ENCODE data around the gene TMEM131. TPM values are rescaled to one million over a fixed set of nuclear protein-coding genes. Genes with fewer than 3 reads are reported as not detected.

Gene TMEM131
- total and polyA plus RNA-seq, 12 donors, result 8.2 to 34.3 (median 30.0) TPM

DNA sequence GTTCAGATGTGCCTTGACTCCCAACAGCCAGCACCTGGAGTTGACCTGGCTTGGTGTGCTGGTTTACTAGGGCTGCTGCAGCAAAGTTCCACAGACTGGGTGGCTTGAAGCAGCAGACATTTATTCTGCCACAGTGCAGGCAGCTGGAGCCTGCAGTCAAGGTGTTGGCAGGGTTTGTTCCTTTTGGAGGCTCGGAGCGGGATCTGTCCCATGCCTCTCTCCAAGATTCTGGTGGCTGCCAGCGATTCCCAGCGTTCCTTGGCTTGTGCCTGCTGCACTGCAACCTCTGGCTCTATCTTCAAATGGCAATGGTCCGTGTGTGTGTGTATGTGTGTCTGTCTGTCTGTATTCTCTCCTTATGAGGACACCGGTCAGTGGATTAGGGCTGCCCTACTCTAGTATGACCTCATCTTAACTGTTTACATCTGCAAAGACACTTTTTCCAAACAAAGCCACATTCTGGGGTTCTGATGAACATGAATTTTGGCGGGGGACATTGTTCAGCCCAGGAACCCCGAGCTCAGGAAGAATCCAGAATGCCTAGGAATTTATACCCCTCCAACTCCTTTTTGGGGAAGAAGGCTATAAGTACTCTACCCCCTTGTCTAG lies 44.7 kb upstream of the TMEM131 start:
- Histone ChIP-seq H3K27me3 (peaks cover 0 to 54% (median 0%) of the 10 kb centered on the region in 7 donors), H3K4me3 (no peak overlapping the region), H3K27ac (no peak overlapping the region), H3K36me3 (no peaks in the 10 kb centered on the region), H3K9me3 (peaks cover 0 to 27% (median 0%) of the 10 kb centered on the region in 11 donors), H3K4me1 (peaks cover 0 to 28% (median 17%) of the 10 kb centered on the region in 9 donors)
- ATAC-seq (peak in 1 of 8 donors; percentile 20), DNase-seq (no peak)
- WGBS, 2 donors, result 84 to 89% methylated on average over 8 of the region's 8 CpGs
- intact Hi-C loops (cut with DNase I), result no loop called here
- no peak for TF ChIP-seq CTCF (IDR thresholded peaks at IDR 0.05)

DNA sequence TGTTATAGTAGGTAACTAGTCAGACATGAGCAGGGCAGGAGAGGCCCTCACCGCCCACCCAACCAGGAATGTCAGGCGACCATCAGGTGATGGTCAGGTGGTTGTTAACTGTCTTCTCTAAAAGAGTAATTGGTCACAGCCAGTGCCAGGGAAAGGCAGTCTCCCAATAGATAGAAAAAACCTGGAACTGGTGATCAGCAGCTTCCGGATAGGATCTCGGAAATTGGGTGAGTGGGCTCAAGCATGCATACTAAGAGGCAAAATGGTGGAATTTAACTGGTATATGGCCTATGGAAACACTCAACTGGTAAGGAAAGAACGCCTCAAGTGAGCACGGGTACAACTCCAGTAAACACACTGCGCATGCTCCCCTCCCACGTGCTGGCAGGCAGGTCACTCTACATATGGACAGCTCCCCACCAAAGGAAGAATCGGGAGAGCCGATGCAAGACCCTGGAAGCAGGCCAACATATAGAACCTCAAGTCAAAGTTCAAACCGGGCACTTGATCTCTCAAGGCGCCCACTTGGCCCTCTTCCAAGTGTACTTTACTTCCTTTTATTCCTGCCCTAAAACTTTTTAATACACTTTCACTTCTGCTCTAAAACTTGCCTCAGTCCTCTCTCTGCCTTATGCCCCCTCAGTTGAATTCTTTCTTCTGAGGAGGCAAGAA lies 43.5 kb upstream of the TMEM131 start:
- H3K9me3 ChIP-seq, result peaks cover 0 to 17% (median 0%) of the 10 kb centered on the region in 11 donors
- no peaks in the 10 kb centered on the region for H3K36me3 ChIP-seq
- intact Hi-C loops (cut with DNase I), result no loop called here
- H3K27me3 ChIP-seq, result peaks cover 0 to 59% (median 0%) of the 10 kb centered on the region in 7 donors
- ATAC-seq (no peak), DNase-seq (no peak)
- TF ChIP-seq CTCF (IDR thresholded peaks at IDR 0.05), result no peak
- 78 to 81% methylated on average over 12 of the region's 12 CpGs for WGBS, 2 donors
- H3K4me3 ChIP-seq, result no peak overlapping the region
- no peak overlapping the region for H3K27ac ChIP-seq
- H3K4me1 ChIP-seq, result peaks cover 0 to 28% (median 17%) of the 10 kb centered on the region in 9 donors

DNA sequence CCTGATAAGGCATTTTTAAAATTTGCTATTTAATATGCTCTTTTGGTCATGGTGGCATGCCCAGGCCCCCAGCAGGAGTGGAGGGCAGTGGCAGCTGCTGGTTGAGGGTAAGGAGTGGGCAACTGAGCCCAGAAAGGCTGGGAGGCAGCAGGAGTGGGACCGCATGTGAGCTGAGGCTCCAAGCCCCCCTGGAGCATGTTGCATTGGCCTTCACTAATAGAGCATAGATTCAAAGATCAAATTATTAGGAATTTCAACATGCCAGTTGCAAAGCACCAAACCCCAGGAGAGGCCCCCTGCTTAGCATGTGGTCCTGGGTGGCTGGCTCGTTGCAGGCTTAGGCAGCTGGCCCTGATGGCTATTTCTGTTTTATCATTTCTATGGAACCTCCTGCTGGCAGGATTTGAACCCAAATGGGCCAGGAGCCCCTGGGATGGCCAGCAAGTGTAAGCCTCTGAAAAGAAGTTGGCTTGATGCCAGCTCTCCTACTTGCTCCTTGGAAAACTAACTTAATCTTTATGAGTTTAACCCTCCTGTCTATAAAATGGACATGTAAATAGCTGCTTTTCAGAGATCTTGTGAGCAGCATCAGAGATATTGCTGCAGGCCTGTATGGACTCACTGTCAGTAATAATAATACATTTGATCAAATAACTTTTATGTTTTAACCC lies 42.1 kb upstream of the TMEM131 start:
- H3K27ac ChIP-seq, result peak overlapping the region in 3 of 10 donors; percentile 3 to 7 (median 6)
- ATAC-seq, result peak in 1 of 8 donors; percentile 15
- no peak for DNase-seq
- H3K36me3 ChIP-seq, result no peaks in the 10 kb centered on the region
- peaks cover 0 to 3% (median 0%) of the 10 kb centered on the region in 11 donors for H3K9me3 ChIP-seq
- H3K27me3 ChIP-seq, result peaks cover 0 to 70% (median 0%) of the 10 kb centered on the region in 7 donors
- WGBS, 2 donors, result 46 to 53% methylated on average over 2 of the region's 2 CpGs
- no peak for TF ChIP-seq CTCF (IDR thresholded peaks at IDR 0.05)
- intact Hi-C loops (cut with DNase I), result no loop called here
- H3K4me1 ChIP-seq, result peaks cover 0 to 28% (median 17%) of the 10 kb centered on the region in 9 donors
- no peak overlapping the region for H3K4me3 ChIP-seq

- Histone ChIP-seq H3K9me3 (no peaks in the 10 kb centered on the region), H3K27ac (peak overlapping the region in 4 of 10 donors; percentile 3 to 18 (median 6)), H3K36me3 (no peaks in the 10 kb centered on the region), H3K4me1 (peaks cover 0 to 28% (median 17%) of the 10 kb centered on the region in 9 donors), H3K4me3 (no peak overlapping the region), H3K27me3 (peaks cover 0 to 70% (median 0%) of the 10 kb centered on the region in 7 donors)
- intact Hi-C loops (cut with DNase I), result no loop called here
- DNase-seq (no peak), ATAC-seq (peak in 7 of 8 donors; percentile 42 to 78 (median 56))
- TF ChIP-seq CTCF (IDR thresholded peaks at IDR 0.05), result no peak
- WGBS, 2 donors, result 37 to 52% methylated on average over 2 of the region's 2 CpGs
Observed at GRCh38 chr2:98037206-98037605, 41.5 kb upstream of the TMEM131 start.

All from heart right ventricle (tissue), 16 donors.